Myometrial cell (primary cell): ENCODE results near the gene PTGER4. TPM values are rescaled to one million over a fixed set of nuclear protein-coding genes. Genes with fewer than 3 reads are reported as not detected.

Source experiments
- total RNA-seq: library from RNA; depleted of rRNA; stranded (reverse); fragments of >200 nt; gene quantifications from 2 replicates; pipeline ENCODE4 v1.2.3, GENCODE V29; 2015

The PTGER4 gene
- total RNA-seq = 21.0 and 25.5 TPM in 2 replicates

DNA sequence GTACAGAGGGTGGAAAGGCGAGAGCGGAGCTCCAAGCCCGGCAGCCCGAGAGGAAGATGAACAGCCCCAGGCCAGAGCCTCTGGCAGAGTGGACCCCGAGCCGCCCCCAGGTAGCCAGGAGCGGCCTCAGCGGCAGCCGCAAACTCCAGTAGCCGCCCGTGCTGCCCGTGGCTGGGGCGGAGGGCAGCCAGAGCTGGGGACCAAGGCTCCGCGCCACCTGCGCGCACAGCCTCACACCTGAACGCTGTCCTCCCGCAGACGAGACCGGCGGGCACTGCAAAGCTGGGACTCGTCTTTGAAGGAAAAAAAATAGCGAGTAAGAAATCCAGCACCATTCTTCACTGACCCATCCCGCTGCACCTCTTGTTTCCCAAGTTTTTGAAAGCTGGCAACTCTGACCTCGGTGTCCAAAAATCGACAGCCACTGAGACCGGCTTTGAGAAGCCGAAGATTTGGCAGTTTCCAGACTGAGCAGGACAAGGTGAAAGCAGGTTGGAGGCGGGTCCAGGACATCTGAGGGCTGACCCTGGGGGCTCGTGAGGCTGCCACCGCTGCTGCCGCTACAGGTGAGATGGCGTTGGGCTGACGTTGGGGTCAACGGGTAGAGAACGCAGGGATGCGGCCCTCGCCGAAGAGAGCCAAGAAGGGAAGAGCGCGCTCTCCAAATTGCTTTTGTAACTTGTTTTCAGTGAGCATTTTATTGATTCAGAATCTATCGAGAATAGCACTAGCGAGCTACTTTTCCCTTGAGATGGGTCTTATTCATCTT is at the start of gene PTGER4:
Gene PTGER4, plus strand, starts transcription at position 3 of the 769 bp plus-strand sequence. CDS start 1,079 bp downstream, outside the sequence.

Other genes with a start within 250 kb of the PTGER4 start
- 8.6 and 11.0 TPM in 2 replicates for gene TTC33, start 76.0 kb downstream of the PTGER4 start, total RNA-seq
- gene PRKAA1, start 118.5 kb downstream of the PTGER4 start, total RNA-seq = 85.2 and 104 TPM in 2 replicates
- gene RPL37, start 155.3 kb downstream of the PTGER4 start, total RNA-seq = 47.3 and 48.7 TPM in 2 replicates
- gene CARD6, start 161.5 kb downstream of the PTGER4 start, total RNA-seq = 4.9 and 5.5 TPM in 2 replicates
- gene C7, start 229.6 kb downstream of the PTGER4 start, total RNA-seq = 1.4 and 2.8 TPM in 2 replicates